ENCODE data around the gene SPTBN1.
A peak's percentile ranks its signal among the peaks of the same experiment; 100 is the strongest.

The SPTBN1 gene

DNA sequence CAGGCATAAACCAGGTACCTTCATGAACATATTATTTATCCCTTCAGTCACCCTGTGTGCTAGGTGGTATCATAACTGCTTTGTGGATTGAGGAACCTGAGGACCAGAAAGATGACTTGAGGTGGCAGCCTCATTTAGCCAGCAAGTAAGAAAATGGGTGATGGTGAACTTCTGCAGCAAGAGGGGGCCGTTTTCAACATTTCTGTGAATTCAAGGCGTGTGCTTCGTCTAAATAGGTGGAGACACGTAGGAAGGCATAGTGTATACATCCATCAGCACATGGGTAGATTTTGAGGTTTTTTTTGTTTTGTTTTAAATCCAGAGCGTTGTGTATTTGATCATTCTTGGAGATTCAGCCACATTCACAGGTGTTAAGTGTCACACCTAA is 118.7 kb downstream of the SPTBN1 start:
- no peaks in the 10 kb centered on the region for H4K20me1 ChIP-seq (ENCODE audit: insufficient read depth, low read length)
- H3K9ac ChIP-seq (ENCODE audit: low read length): no peak overlapping the region
- H3K4me2 ChIP-seq (ENCODE audit: low read length): no peak overlapping the region
- TF ChIP-seq EZH2phosphoT487 (IDR thresholded peaks at IDR 0.05; ENCODE audit: low read depth): no peak
- TF ChIP-seq, protein P1, sequence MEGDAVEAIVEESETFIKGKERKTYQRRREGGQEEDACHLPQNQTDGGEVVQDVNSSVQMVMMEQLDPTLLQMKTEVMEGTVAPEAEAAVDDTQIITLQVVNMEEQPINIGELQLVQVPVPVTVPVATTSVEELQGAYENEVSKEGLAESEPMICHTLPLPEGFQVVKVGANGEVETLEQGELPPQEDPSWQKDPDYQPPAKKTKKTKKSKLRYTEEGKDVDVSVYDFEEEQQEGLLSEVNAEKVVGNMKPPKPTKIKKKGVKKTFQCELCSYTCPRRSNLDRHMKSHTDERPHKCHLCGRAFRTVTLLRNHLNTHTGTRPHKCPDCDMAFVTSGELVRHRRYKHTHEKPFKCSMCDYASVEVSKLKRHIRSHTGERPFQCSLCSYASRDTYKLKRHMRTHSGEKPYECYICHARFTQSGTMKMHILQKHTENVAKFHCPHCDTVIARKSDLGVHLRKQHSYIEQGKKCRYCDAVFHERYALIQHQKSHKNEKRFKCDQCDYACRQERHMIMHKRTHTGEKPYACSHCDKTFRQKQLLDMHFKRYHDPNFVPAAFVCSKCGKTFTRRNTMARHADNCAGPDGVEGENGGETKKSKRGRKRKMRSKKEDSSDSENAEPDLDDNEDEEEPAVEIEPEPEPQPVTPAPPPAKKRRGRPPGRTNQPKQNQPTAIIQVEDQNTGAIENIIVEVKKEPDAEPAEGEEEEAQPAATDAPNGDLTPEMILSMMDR (IDR thresholded peaks at IDR 0.05; ENCODE audit: low read depth, low read length): peak; percentile 17; the same call in 1 of the 2 replicates
- H3K4me3 ChIP-seq (ENCODE audit: low read length): no peak overlapping the region
- no peaks in the 10 kb centered on the region for H3K27me3 ChIP-seq (ENCODE audit: low read depth, low read length)
- peaks cover 7% of the 10 kb centered on the region; the same call in 1 of the 2 replicates for H3K79me2 ChIP-seq (ENCODE audit: low read length)
- H3K27ac ChIP-seq (ENCODE audit: low read length): no peak overlapping the region
- peaks cover 36% of the 10 kb centered on the region for H3K4me1 ChIP-seq (ENCODE audit: low read length)
- no peak overlapping the region for H2AFZ ChIP-seq (ENCODE audit: low read depth, low read length)
- H3K36me3 ChIP-seq (replicated peaks; ENCODE audit: low read depth, low read length): no peaks in the 10 kb centered on the region
- H3K9me3 ChIP-seq (ENCODE audit: insufficient read depth, low read length): no peaks in the 10 kb centered on the region

DNA sequence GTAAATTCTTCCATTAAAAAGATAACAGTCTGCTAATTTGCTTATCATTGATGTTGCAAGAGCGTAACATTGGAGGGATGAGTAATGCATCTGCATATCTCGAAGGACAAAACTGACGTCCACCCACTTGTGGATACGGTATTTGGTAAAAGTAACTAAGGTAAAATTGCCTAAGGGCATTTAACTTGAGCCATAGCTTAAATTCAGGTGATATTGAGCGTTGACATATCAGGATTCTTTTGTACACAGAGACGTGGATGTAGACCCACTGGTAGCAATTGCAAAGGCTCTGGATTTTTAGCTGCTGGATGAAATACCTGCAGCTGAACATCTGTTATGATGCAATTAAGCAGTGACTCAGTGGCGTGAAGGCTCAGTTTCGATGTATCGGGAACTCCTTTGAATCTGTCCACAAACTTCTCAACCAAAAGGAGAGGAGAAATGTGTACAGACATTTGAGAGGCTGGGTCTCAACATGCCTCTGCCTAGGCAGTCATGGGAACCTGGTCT is 119.3 kb downstream of the SPTBN1 start:
- Histone ChIP-seq H3K36me3 (replicated peaks; ENCODE audit: low read depth, low read length) (no peaks in the 10 kb centered on the region), H3K79me2 (ENCODE audit: low read length) (peaks cover 7% of the 10 kb centered on the region; the same call in 1 of the 2 replicates), H3K4me1 (ENCODE audit: low read length) (peaks cover 37% of the 10 kb centered on the region), H3K9me3 (ENCODE audit: insufficient read depth, low read length) (no peaks in the 10 kb centered on the region), H3K9ac (ENCODE audit: low read length) (no peak overlapping the region), H3K27me3 (ENCODE audit: low read depth, low read length) (no peaks in the 10 kb centered on the region), H3K27ac (ENCODE audit: low read length) (no peak overlapping the region), H3K4me3 (ENCODE audit: low read length) (no peak overlapping the region), H4K20me1 (ENCODE audit: insufficient read depth, low read length) (no peaks in the 10 kb centered on the region), H3K4me2 (ENCODE audit: low read length) (no peak overlapping the region), H2AFZ (ENCODE audit: low read depth, low read length) (no peak overlapping the region)
- TF ChIP-seq, protein P1 (IDR thresholded peaks at IDR 0.05; ENCODE audit: low read depth, low read length): no peak
- no peak for TF ChIP-seq EZH2phosphoT487 (IDR thresholded peaks at IDR 0.05; ENCODE audit: low read depth)

DNA sequence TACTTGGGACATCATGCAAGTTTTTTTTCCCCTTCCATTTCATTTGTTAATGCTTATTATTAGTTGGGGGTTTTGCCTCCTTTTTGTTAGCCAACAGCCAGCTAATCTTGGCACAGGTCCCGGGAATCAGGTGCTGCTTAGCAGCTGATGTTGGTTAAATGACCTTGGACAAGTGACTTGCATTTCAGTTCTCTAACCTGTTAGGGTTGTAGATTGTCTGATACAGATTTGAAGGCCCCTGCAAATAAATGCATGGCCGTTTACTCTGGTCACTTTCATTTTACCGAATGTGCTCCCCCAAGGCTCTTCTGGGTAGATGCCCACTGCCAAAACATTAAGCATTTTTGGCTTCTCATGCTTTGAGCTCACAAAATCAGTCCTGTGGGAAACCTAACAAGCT is 120.9 kb downstream of the SPTBN1 start:
- H3K4me2 ChIP-seq (ENCODE audit: low read length): no peak overlapping the region
- H3K36me3 ChIP-seq (replicated peaks; ENCODE audit: low read depth, low read length): no peaks in the 10 kb centered on the region
- H3K9me3 ChIP-seq (ENCODE audit: insufficient read depth, low read length): no peaks in the 10 kb centered on the region
- H2AFZ ChIP-seq (ENCODE audit: low read depth, low read length): no peak overlapping the region
- no peaks in the 10 kb centered on the region for H3K27me3 ChIP-seq (ENCODE audit: low read depth, low read length)
- H3K79me2 ChIP-seq (ENCODE audit: low read length): peaks cover 7% of the 10 kb centered on the region; the same call in 1 of the 2 replicates
- no peak overlapping the region for H3K4me3 ChIP-seq (ENCODE audit: low read length)
- H3K27ac ChIP-seq (ENCODE audit: low read length): no peak overlapping the region
- no peaks in the 10 kb centered on the region for H4K20me1 ChIP-seq (ENCODE audit: insufficient read depth, low read length)
- TF ChIP-seq, protein P1 (IDR thresholded peaks at IDR 0.05; ENCODE audit: low read depth, low read length): no peak
- no peak for TF ChIP-seq EZH2phosphoT487 (IDR thresholded peaks at IDR 0.05; ENCODE audit: low read depth)
- H3K9ac ChIP-seq (ENCODE audit: low read length): no peak overlapping the region
- H3K4me1 ChIP-seq (ENCODE audit: low read length): peaks cover 37% of the 10 kb centered on the region

DNA sequence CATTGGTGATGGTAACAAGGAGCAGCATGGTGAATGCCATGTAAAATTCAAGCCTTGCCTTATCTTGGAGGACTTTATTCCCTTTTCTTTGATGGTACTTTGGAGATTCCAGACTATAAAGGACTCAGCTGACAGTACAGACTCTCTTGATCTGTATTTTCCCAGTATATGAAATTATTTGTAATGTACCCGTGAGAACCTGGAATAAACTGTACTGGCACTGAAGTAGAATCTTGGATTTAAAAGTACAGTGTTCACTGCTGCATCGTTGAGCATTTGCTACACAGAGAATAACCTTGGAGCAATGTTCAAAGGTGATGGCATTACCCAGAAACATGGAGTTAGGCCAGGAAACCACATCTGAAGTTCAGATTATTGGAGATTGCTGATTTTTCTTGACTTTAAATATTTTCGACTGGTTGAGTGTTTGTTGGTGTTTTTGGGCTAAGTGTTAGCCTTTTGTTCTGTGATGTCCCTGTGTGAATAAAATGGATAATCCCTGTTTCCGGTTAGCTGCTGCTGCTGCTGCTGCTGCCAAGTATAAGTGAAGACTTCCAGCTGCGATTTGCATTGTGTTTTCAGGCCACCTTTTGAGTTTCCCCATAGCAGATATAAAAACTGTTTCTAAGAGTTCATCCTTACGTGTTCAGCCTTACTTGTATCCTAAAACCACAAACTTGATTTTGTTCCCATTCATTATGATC is 122.0 kb downstream of the SPTBN1 start:
- Histone ChIP-seq H3K36me3 (replicated peaks; ENCODE audit: low read depth, low read length) (no peaks in the 10 kb centered on the region), H4K20me1 (ENCODE audit: insufficient read depth, low read length) (no peaks in the 10 kb centered on the region), H3K79me2 (ENCODE audit: low read length) (peaks cover 9% of the 10 kb centered on the region; the same call in 1 of the 2 replicates), H3K4me1 (ENCODE audit: low read length) (peaks cover 48% of the 10 kb centered on the region), H2AFZ (ENCODE audit: low read depth, low read length) (no peak overlapping the region), H3K27ac (ENCODE audit: low read length) (no peak overlapping the region), H3K27me3 (ENCODE audit: low read depth, low read length) (no peaks in the 10 kb centered on the region), H3K9ac (ENCODE audit: low read length) (no peak overlapping the region), H3K9me3 (ENCODE audit: insufficient read depth, low read length) (no peaks in the 10 kb centered on the region), H3K4me2 (ENCODE audit: low read length) (no peak overlapping the region), H3K4me3 (ENCODE audit: low read length) (no peak overlapping the region)
- TF ChIP-seq, protein P1 (IDR thresholded peaks at IDR 0.05; ENCODE audit: low read depth, low read length): no peak
- TF ChIP-seq EZH2phosphoT487 (IDR thresholded peaks at IDR 0.05; ENCODE audit: low read depth): no peak
